NCI-H1092 (cell line): ENCODE results near the gene LRPAP1.
"Not testable (repeated sequence)": the region's sequence is repeated elsewhere in the genome, so short reads cannot be mapped to it uniquely, and the experiment has no call there.

Source experiments
- DNase-seq: peaks from one replicate; lab custom pipeline; 2025; lab: John Stamatoyannopoulos, UW

Gene LRPAP1

DNA sequence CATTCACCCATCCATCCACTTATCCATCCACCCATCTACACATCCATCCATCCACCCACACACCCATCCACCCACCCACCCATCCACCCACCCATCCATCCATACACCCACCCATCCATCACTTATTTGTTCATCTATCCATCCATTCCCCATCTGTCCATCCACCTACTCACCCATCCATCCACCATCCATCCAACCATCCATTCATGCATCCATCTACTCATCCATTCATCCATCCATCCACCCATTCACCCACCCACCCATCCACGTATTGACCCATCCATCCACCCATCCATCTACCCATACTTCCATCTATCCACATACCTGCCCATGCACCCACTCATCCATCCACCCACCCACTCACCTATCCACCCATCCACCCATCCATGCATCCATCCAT is 28.2 kb upstream of the LRPAP1 start:
- DNase-seq: not testable (repeated sequence)

DNA sequence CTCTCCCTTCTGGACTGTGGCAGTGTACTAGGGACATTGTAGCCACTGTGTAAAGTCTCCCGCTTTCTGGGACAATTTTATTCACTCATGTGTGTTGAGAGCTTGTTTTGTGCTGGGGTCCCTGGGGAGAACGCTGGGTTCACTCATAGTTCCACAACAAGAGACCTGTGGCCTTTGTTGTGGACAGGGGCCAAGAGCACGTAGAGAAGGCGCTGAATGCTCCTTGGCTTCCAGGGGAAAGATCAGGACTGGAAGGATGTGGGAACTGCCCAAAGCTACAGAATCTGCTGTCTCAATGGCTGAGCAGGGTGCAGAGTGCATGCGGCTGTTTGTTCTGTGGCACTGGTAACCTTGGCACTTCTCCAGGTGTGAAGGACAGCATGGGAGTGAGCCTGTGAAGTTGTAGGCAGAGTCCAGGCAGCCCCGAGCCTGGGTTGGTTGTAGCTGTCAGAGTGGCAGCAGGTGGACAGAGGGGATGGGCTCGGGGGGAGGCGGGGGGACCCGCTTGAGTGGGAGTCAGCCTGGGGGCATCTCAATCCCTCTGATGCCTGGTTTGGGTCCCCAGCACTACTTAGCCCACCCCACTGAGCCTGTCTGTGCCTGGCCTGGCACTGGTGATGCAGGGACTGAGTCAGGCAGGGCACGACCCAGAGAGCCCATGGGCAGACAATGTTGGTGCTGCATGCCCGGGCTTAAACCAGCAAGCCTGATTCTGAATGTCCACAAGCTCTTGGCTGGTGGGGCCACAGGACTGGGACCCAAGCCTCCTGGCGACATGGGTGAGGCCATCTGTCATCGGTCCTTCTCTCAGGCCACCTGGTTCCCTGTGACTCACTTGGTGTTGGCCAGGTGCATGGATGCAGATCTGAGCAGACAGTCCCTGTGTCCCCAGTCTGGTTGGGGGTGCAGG is 27.4 kb upstream of the LRPAP1 start:
- DNase-seq: not testable (repeated sequence)

DNA sequence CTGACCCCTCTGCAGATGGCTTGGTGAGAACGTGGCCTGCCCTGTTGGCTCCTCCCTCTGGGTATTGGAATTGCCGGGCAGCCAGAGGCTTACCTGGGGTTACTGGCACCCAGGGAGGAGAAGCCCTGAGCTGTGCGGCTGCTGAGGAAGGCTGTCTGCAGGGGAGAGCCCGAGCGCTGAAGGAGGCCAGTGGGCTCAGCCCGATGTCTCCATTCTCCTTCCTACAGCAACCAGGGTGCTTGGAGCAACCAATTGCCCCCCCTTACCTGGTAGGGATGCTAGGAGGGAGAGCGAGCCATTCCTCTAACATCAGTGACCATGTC is 26.3 kb upstream of the LRPAP1 start:
- DNase-seq: not testable (repeated sequence)

DNA sequence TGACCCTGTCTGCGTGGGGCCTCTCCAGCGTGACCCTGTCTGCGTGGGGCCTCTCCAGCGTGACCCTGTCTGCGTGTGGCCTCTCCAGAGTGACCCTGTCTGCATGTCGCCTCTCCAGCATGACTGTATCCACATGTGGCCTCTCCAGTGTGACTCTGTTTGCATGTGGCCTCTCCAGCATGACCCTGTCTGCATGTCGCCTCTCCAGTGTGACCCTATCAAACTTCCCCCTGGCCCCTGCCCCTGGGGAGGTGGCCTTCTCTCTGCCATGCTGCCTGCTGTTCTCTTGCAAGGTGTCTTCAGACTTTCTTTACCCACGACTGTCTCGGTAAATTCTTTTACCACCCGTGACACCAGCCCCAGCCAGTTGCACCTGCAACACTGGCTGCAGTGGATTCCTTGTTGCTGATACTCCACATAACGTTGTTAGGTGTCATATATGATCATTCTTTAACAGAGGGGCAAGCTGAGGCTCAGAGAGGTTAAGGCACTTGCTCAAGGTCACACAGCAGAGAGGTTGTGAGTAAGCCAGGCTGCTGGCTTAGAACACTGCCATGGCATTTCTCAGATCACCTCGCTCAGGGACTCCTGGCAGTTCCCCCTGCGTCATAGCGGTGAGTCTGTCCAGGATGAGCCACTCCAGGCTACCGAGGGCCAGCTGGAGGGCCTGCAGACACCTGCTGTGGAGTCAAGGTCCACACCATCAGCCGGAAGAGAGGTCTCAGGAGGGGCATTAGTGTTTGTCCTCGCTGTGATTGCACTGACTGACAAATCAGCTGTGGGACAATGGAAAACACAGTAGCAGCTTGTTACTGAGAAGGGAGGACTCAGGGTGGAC is 25.7 kb upstream of the LRPAP1 start:
- DNase-seq: not testable (repeated sequence)

DNA sequence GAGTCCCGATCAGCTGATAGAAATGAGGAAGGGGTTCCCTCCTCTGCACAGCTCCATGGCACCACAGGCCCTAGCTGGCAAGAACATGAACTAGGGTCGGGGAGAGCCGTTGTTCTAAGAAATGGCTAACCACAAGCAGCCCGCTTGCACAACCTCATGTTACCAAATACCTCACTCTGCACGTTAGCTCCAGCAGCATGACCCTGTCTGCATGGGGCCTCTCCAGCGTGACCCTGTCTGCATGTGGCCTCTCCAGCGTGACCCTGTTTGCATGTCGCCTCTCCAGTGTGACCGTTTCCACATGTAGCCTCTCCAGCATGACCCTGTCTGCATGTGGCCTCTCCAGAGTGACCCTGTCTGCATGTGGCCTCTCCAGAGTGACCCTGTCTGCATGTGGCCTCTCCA is 24.9 kb upstream of the LRPAP1 start:
- not testable (repeated sequence) for DNase-seq

DNA sequence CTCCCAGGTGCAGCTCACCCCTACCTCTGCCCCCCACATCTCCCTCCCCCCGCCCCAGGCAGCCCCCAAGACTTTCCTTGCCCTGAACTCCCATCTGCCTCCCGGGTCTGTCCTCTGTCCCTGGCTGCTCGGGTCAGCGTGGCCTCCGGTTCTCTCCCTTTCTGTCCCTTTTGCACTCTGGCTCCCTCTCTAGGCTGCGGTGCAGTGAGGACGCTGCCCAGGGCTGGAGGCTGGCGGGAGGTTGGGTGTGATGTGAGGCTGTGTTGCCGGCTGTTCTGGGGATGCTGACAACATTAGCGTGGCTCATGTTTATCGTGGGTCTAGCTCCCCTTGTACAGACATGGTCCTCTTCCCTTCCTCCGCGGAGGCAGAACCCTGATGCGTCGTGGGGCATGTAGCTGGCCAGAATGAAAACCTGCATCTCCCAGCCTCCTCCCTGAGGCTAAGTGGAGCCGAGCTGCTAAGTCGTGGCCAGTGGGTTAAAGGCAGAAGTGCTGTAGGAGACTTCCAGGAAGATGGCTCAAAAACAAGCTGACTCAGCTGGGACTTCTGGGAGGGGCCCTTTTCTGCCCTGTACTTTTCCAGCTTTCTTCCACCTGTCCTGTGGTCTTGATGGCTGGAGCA is 24.1 kb upstream of the LRPAP1 start:
- DNase-seq: not testable (repeated sequence)

DNA sequence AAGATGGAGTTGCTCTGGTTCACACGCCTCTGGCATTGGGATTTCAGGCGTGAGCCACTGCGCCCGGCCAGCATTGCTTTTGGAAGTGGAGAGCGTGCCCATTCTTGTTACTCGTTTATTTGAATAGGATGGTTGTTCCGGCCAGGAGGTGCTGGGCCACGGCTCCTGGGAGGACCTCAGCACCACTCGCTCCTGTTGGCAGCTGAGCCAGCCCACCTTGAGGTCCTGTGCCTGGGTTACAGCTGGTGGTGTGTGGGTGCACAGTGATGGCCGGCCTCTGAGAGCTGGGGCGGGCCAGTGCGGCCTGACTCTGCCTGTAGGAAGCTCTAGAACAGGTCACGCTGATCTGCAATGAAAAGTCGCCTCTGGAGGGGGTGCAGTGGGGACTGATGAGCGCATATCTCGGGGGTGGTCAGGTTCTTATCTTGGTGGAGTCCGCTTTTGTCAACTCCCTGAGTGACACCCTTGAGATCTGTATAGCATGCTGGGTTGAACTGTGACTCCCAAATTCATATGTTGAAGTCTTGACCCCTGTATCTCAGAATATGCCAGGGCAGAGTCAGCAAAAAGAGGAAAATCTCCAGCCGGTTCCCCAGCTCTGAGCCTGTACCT is 23.3 kb upstream of the LRPAP1 start:
- not testable (repeated sequence) for DNase-seq

DNA sequence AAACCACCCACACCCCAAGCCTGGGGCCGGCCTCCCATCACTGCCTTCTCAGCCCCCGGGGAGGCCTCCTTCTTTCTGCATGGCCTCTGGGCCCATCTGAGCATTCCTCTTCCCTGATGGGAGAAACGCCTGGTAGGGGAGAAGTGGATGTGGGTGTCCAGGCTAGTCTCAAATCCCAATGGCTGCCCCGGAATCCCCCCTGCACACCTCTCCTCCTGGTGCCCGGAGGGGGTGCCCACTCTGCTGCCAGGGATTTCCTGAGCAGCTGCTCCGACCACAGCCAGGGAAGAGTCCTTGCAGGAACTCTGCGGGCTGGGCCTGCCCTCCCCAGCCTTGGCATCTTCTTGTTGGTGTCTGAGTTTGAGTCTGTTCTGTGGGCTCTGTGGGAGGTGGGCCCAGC is 19.1 kb upstream of the LRPAP1 start:
- DNase-seq: not testable (repeated sequence)

DNA sequence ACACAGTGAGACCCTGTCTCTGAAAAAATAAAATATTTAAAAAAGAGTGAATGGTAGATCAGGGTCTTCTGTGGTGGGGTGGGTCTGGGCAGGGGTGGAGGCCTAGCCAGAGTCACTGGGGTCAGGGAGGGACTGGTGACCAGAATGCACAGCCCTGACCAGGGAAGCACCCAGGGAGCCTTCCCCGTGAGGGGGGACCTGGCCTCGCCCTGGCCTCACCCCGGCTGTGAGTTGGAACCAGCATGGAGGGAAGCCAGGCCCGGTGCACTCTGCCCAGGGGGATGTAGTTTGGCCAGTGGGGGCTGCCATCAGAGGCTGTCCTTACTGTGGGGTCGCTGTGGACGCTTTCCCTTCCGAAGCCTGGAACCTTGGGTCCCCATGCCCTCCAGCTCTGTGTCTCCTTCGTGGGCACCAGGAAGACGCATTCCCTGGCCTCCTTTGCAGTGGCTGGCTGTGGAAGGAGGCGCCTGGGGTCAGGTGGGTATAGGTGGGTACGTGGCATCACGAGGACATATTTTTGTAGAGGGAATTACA is 18.6 kb upstream of the LRPAP1 start:
- not testable (repeated sequence) for DNase-seq

DNA sequence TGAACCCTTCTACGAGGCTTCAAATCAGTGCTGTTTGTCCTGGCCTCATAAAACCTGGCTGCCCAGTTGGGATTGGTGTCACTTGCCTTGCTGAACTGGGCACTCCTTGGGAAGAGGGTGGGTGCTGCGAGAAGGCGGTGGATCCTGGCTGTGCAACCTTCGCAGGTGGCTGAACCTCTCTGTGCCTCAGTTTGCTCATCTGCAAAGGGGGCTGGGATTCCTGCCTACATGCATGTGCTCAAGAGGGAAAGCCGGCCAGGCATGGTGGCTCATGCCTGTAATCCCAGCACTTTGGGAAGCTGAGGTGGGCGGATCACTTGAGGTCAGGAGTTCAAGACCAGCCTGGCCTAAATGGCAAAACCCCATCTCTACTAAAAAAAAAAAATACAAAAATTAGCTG is 17.8 kb upstream of the LRPAP1 start:
- not testable (repeated sequence) for DNase-seq

DNA sequence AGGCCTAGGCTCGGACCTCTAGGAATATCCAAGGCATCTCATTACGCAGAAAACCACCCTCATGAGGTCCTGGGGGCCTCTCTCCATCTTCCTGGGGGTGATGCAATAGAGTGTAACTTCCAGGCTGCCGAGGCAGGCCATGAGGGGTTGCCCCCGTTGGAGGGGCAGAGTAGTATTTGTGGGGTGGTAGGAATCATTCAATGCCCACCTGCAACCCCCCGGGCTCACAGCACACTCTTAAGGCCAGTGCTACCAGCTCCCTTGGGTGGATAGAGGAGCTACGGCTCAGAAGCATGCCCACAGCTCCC is 17.4 kb upstream of the LRPAP1 start:
- DNase-seq: not testable (repeated sequence)

DNA sequence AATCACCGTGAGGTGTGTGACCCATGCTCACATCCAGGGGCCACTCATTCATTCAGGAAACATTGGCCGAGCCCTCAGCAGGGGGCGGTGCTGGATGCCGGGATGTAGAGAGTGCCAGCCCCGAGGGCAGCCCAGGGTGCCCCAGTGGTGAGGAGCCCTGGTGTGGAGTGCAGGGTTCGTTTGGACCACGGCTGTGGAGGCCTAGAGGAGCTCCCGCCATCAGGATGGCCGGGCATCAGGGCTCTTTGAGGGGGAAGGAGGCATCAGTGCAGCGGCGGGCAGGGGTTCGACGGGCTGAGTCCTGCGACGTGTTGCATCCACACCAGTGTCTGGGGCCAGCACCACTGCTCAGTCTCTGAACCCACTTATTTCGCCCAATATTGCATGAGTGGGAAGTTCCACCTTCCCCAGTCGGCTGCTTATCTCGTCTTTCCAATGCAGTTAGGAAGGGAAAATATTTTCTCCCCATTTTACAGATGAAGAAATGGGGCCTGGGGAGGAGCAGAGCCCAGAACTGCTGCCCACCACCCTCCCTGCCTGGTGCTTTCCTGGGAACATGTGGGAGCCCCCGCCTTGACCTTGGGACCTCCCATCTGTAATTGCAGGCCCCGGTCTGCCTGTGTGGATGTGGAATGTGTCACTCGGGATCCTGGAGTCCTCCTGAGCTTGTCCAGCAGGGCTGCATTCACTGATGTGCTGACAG is 16.9 kb upstream of the LRPAP1 start:
- DNase-seq: not testable (repeated sequence)

DNA sequence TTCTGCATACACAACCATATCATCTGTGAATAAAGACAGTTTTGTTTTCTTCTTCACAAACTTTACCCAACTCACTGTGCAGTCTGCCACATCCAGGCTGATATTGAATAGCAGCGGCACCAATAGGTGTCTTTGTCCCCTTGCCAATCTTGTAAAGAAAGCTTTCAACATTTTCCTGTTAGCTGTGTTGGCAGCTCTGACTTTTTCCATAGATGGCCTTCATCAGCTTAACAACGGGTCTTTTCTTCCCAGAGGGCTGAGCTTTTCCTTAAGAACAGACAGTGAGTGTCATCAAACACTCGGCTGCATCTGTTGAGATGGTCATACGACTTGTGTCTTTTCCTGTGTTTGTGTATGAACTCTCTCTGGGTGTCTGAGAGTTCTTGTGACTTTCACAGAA is 14.5 kb upstream of the LRPAP1 start:
- DNase-seq: not testable (repeated sequence)

DNA sequence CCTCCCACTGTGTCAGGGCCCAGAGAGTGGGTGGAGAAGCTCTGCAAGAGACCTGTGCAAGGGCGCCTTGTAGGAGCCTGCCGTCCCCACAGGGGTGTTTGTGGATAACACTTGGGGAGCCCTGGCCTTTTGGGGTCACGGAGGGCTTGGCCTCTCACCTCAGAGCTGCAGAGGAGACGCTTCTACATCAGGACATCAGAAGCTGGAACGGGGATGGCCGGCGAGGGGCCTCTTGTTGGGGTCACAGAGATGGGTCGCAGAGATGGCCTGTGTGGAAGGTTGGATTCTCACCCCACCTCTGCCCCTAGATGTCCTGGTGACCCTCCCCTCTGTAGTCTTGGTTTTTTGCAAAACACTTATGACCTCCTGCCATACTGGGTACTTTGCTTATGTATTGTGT is 13.1 kb upstream of the LRPAP1 start:
- DNase-seq: not testable (repeated sequence)

DNA sequence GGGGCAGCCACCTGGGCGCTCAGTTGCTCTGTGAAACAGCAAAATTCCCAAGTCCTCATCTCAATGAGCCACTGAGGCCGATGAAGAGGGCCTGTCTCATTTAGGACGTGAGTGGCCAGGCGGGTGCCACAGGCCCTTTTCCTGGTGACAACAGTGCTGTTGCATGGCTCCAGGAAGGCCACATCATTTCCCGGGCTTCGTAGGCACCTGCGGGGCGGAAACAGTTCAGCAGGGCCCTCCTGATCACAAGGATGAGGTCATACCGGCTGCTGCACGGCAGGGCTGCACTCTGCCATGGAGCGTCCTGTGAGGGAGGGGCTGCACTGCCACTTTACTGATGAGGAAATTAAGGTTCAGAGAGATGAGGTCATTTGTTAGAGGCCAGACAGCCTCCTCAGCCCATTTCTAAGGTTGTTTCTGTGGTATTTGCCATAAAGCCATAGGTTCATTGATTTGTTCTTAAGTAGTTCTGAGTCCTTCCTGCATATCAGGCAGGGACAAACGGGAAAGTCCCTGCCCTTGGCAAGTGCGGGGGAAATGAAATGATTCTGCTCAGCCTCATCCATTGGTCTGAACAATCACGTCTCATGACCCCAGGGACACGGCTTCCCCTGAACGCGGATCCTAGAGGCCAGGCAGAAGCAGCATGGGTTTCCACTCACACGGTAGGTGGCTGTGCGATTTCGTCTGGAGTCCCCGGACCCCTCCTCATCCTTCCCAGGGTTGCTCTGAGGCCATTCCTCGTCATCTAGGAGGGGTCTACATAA is 12.2 kb upstream of the LRPAP1 start:
- DNase-seq: not testable (repeated sequence)

DNA sequence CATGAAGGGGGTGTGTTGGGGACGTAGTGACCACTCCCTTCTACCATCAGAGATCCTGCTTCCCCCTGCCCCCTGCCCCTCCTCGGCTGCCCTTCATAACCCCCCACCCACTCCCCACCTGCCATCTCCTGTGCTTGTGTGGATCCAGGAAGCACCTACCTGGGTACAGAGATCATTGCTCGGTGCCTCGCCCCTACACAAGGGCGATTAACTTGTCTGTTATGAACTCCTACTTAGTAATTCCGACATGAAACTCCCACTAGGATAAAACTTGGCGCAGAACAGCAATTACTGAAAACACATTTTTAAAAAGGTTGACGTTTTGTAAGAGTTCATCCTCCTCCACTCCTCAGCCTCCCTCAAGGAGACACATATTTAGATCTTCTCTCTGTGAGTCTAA is 11.2 kb upstream of the LRPAP1 start:
- not testable (repeated sequence) for DNase-seq

DNA sequence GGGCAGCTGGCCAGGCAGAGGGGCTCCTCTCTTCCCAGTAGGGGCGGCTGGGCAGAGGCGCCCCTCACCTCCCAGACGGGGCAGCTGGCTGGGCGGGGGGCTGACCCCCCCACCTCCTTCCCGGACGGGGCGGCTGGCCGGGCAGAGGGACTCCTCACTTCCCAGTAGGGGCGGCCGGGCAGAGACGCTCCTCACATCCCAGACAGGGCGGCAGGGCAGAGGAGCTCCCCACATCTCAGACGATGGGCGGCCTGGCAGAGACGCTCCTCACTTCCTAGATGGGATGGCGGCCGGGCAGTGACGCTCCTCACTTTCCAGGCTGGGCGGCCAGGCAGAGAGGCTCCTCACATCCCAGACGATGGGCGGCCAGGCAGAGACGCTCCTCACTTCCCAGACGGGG is 6.7 kb upstream of the LRPAP1 start:
- not testable (repeated sequence) for DNase-seq

DNA sequence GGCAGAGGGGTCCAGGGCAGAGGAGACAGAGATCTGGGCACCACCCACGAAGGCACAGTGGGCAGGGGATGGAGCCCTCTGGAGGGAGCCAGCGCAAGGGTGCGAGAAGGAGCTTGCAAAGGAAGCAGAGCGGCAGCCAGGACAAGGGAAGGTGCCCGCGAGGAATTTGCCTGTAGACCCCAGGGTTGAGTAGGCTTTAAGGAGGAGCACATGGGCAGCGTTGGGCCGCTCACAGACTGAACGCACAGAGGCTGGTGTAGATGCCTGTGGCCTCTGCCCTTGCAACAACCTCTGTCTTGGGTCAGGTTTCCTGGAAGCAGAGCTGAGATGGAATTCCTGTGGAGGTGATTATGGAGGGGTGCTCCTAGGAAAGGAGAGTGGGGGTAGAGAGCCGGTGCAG is 3.6 kb upstream of the LRPAP1 start:
- DNase-seq: not testable (repeated sequence)

DNA sequence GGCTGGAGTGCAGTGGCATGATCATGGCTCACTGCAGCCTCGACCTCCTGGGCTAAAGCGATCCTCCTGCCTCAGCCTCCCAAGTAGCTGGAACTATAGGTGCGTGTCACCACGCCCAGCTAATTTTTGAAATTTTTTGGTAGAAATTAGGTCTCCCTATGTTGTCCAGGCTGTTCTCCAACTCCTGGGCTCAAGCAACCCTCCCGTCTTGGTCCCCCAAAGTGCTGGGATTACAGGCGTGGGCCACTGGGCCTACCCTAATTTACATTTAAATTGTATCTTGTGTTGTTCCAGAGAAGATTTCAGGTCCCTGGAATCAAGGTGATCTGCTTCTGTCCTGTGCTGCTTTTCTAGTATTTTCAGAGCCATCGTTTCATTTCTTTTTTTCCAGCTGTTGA is 1.2 kb upstream of the LRPAP1 start:
- no peak for DNase-seq

DNA sequence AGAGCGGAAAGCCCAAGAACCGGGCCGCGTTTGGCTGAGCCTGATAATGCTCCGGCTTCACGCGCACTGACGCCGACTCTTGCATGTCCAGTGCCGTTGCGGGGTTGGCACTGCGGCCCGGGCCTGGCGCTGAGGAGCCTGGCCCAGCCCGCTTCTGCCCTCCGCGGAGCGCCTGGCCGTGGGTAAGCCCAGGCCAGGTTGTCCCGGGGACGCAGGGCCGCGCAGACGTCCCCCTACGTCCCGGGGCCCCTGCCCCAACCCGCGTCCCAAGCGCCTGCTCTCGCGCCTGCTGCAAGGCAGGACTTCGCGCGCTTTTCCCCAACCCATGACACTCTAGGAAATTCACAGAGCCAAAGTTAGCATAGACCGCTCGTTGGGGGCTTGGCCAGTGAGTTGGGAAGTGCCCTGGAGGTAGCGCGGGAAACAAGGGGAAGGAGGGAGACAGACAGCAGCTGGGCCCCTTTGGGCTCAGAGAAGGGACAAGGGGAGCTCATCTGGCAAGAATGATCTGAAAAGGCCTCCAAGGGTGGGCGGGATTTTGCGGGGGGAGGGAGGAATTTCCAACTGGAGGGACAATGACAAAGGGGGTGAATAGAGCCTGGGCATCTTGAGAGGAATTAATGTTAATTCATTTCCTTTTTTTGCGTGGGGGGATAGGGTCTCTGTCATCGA is 665 bp upstream of the LRPAP1 start:
- DNase-seq: no peak
